ENCODE results near the gene NAALADL2.

The NAALADL2 gene

GRCh38 chr3:175656461-175656860, 797.3 kb downstream of the NAALADL2 start:
- no peak overlapping the region for H3K27ac ChIP-seq
- DNase-seq (ENCODE audit: low read depth, low spot score): no peak
- H3K36me3 ChIP-seq (ENCODE audit: insufficient read depth, low read length): no peaks in the 10 kb centered on the region
- no peak for TF ChIP-seq FOXP2 (optimal IDR thresholded peaks at IDR 0.05; ENCODE audit: control extremely low read depth, extremely low read length, insufficient read depth)
- TF ChIP-seq POLR2AphosphoS5 (IDR thresholded peaks at IDR 0.05; ENCODE audit: borderline replicate concordance, low read depth, low read length): no peak
- TF ChIP-seq EZH2 (IDR thresholded peaks at IDR 0.05): no peak
- no peak overlapping the region for H3K9ac ChIP-seq (ENCODE audit: insufficient read length)
- H3K9me3 ChIP-seq (ENCODE audit: low read depth, low read length): no peaks in the 10 kb centered on the region
- no peak overlapping the region for H3K4me3 ChIP-seq

- no peak for DNase-seq (ENCODE audit: low read depth, low spot score)
- H3K36me3 ChIP-seq (ENCODE audit: insufficient read depth, low read length): no peaks in the 10 kb centered on the region
- no peaks in the 10 kb centered on the region for H3K9me3 ChIP-seq (ENCODE audit: low read depth, low read length)
- H3K4me3 ChIP-seq: no peak overlapping the region
- H3K9ac ChIP-seq (ENCODE audit: insufficient read length): no peak overlapping the region
- TF ChIP-seq EZH2 (IDR thresholded peaks at IDR 0.05) (no peak), POLR2AphosphoS5 (IDR thresholded peaks at IDR 0.05; ENCODE audit: borderline replicate concordance, low read depth, low read length) (no peak), FOXP2 (optimal IDR thresholded peaks at IDR 0.05; ENCODE audit: control extremely low read depth, extremely low read length, insufficient read depth) (no peak)
- no peak overlapping the region for H3K27ac ChIP-seq
These were observed 800.7 kb downstream of the NAALADL2 start for GRCh38 chr3:175659670-175660350.

- Histone ChIP-seq H3K9ac (ENCODE audit: insufficient read length) (no peak overlapping the region), H3K4me3 (no peak overlapping the region), H3K36me3 (ENCODE audit: insufficient read depth, low read length) (no peaks in the 10 kb centered on the region), H3K27ac (no peak overlapping the region), H3K9me3 (ENCODE audit: low read depth, low read length) (no peaks in the 10 kb centered on the region)
- no peak for DNase-seq (ENCODE audit: low read depth, low spot score)
- TF ChIP-seq FOXP2 (optimal IDR thresholded peaks at IDR 0.05; ENCODE audit: control extremely low read depth, extremely low read length, insufficient read depth) (no peak), EZH2 (IDR thresholded peaks at IDR 0.05) (no peak), POLR2AphosphoS5 (IDR thresholded peaks at IDR 0.05; ENCODE audit: borderline replicate concordance, low read depth, low read length) (no peak)
These were observed 803.7 kb downstream of the NAALADL2 start for GRCh38 chr3:175662815-175663214.

- Histone ChIP-seq H3K9ac (ENCODE audit: insufficient read length) (no peak overlapping the region), H3K4me3 (no peak overlapping the region), H3K36me3 (ENCODE audit: insufficient read depth, low read length) (no peaks in the 10 kb centered on the region), H3K27ac (no peak overlapping the region), H3K9me3 (ENCODE audit: low read depth, low read length) (no peaks in the 10 kb centered on the region)
- TF ChIP-seq EZH2 (IDR thresholded peaks at IDR 0.05): no peak
- TF ChIP-seq FOXP2 (optimal IDR thresholded peaks at IDR 0.05; ENCODE audit: control extremely low read depth, extremely low read length, insufficient read depth): no peak
- no peak for TF ChIP-seq POLR2AphosphoS5 (IDR thresholded peaks at IDR 0.05; ENCODE audit: borderline replicate concordance, low read depth, low read length)
- no peak for DNase-seq (ENCODE audit: low read depth, low spot score)
These were observed 805.8 kb downstream of the NAALADL2 start for GRCh38 chr3:175664911-175665310.

- no peak for DNase-seq (ENCODE audit: low read depth, low spot score)
- H3K9me3 ChIP-seq (ENCODE audit: low read depth, low read length): no peaks in the 10 kb centered on the region
- H3K4me3 ChIP-seq: no peak overlapping the region
- no peak overlapping the region for H3K9ac ChIP-seq (ENCODE audit: insufficient read length)
- H3K27ac ChIP-seq: no peak overlapping the region
- TF ChIP-seq FOXP2 (optimal IDR thresholded peaks at IDR 0.05; ENCODE audit: control extremely low read depth, extremely low read length, insufficient read depth) (no peak), EZH2 (IDR thresholded peaks at IDR 0.05) (no peak), POLR2AphosphoS5 (IDR thresholded peaks at IDR 0.05; ENCODE audit: borderline replicate concordance, low read depth, low read length) (no peak)
- H3K36me3 ChIP-seq (ENCODE audit: insufficient read depth, low read length): no peaks in the 10 kb centered on the region
These were observed 809.2 kb downstream of the NAALADL2 start for GRCh38 chr3:175668300-175668699.

GRCh38 chr3:175670557-175670956, 811.4 kb downstream of the NAALADL2 start:
- TF ChIP-seq POLR2AphosphoS5 (IDR thresholded peaks at IDR 0.05; ENCODE audit: borderline replicate concordance, low read depth, low read length) (no peak), EZH2 (IDR thresholded peaks at IDR 0.05) (no peak), FOXP2 (optimal IDR thresholded peaks at IDR 0.05; ENCODE audit: control extremely low read depth, extremely low read length, insufficient read depth) (no peak)
- Histone ChIP-seq H3K27ac (no peak overlapping the region), H3K36me3 (ENCODE audit: insufficient read depth, low read length) (no peaks in the 10 kb centered on the region), H3K9ac (ENCODE audit: insufficient read length) (no peak overlapping the region), H3K9me3 (ENCODE audit: low read depth, low read length) (no peaks in the 10 kb centered on the region), H3K4me3 (no peak overlapping the region)
- no peak for DNase-seq (ENCODE audit: low read depth, low spot score)

DNA sequence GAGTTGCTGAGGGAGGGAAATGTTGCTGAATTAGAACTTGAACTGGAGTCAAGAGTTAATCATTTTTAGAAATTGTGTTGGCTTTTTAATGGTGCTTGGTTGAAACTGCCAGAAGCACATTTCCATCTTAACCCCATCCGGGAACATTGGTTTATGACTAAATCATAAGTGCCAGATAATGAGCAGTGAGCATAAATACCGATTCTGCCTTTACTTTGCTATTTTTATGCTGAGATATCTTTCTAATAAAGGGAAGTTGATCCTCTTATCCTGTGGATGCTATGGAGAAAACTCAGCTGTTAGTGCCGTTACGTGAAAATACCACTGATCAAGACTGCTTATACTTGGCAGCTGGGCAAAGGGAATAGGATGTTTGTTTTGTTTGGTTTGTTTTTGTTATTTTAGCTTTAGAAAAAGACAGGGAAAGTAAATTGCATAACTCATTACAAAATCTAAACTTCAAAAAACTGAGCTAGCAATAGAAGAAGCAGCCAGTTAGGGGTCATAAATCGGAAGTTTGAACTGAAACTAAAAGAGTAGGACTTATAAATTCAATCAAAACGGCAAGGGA, 813.1 kb downstream of the NAALADL2 start:
- DNase-seq (ENCODE audit: low read depth, low spot score): peak; percentile 72
- H3K4me3 ChIP-seq: peak overlapping the region; percentile 59
- no peak overlapping the region for H3K9ac ChIP-seq (ENCODE audit: insufficient read length)
- 0 out of 2 replicates have a peak overlapping the region, but pooled peaks have one; percentile 0 for H3K27ac ChIP-seq
- TF ChIP-seq POLR2AphosphoS5 (IDR thresholded peaks at IDR 0.05; ENCODE audit: borderline replicate concordance, low read depth, low read length) (no peak; the same call in 1 of the 2 replicates), FOXP2 (optimal IDR thresholded peaks at IDR 0.05; ENCODE audit: control extremely low read depth, extremely low read length, insufficient read depth) (no peak), EZH2 (IDR thresholded peaks at IDR 0.05) (no peak)
- H3K9me3 ChIP-seq (ENCODE audit: low read depth, low read length): no peaks in the 10 kb centered on the region
- H3K36me3 ChIP-seq (ENCODE audit: insufficient read depth, low read length): no peaks in the 10 kb centered on the region

DNA sequence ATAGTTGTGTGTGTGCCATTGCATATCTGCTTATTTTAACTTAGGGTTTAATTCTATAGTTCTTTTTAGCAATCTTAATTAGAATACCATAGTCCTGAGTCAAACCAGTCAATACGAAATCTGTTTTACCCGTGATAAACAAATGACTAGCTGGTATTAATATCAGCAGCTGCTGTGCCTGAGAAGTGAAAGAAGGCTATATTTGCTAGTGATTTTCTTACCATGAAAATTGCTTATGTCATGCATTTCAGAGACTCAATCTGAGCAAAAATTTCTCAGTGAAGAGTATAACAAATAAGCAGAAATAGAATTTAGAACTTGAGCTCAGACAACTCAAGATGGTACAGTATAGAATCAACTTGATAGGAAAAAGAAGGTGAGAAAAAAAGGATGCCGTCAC, 820.4 kb downstream of the NAALADL2 start:
- Histone ChIP-seq H3K9ac (ENCODE audit: insufficient read length) (no peak overlapping the region), H3K4me3 (no peak overlapping the region), H3K9me3 (ENCODE audit: low read depth, low read length) (no peaks in the 10 kb centered on the region), H3K36me3 (ENCODE audit: insufficient read depth, low read length) (no peaks in the 10 kb centered on the region), H3K27ac (no peak overlapping the region)
- DNase-seq (ENCODE audit: low read depth, low spot score): no peak
- no peak for TF ChIP-seq FOXP2 (optimal IDR thresholded peaks at IDR 0.05; ENCODE audit: control extremely low read depth, extremely low read length, insufficient read depth)
- TF ChIP-seq POLR2AphosphoS5 (IDR thresholded peaks at IDR 0.05; ENCODE audit: borderline replicate concordance, low read depth, low read length): no peak
- TF ChIP-seq EZH2 (IDR thresholded peaks at IDR 0.05): no peak
